ENCODE data around the gene KCP.

KCP gene

DNA sequence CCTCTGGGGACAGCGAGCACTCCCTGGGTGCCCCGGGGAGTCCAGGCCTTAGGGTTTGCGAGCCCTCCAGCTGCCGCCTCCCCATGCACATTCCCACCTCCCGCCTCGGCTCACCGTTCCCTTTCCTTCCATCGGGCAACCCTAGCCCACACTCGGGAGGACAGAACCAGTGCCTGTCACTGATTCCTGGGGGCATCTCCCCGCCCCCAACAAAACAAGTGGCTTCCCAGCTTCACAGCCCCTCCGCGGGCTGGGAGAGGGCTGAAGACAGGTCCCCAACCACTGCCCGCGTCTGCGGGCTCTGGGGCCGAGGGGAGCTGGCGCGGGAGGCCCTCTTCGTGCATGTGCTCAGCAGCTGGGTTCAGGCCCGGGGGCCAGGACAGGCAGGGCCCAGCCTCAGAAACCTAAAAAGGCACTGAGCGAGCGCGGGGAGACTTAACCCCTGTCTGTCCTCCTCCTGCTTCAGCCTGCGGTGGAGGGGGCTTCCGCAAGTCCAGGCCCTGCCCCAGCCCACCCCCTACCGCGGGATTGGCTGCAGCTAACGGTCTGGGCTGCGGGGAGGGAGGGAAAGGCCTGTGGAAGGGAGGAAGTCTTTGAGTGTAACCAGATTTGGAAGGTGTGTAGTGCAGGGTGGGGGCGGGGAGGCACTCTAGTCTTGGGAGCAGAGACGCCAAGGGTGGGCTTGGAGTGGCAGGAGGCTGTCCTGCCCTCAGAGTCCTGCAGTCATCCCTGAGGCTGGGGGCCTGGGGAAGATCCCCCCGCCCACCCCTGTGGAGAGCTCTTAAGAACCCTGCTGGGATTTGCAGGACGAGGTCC is 79.1 kb downstream of the KCP start:
- peak in 2 of 56 donors; percentile 7 to 27 for DNase-seq

DNA sequence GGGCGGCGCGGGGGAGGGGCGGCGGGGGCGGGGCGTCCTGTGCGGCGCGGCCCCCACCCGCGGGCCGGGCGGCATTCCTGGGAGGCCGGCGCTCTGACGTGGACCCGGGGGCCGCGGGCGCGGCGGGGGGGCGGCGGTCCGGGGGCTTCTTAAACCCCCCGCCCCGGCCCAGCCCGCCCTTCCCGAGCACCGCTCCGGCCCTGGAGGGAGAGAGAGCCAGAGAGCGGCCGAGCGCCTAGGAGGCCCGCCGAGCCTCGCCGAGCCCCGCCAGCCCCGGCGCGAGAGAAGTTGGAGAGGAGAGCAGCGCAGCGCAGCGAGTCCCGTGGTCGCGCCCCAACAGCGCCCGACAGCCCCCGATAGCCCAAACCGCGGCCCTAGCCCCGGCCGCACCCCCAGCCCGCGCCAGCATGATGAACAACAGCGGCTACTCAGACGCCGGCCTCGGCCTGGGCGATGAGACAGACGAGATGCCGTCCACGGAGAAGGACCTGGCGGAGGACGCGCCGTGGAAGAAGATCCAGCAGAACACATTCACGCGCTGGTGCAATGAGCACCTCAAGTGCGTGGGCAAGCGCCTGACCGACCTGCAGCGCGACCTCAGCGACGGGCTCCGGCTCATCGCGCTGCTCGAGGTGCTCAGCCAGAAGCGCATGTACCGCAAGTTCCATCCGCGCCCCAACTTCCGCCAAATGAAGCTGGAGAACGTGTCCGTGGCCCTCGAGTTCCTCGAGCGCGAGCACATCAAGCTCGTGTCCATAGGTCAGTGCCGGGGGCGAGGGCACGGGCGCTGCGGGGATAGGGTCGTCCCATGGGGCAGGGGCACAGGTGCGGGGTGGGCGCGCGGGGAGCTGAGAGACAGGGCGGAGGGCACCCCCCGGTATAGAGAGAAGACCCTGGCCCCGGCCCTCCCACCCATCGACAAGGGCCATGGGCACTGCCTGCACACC is 80.0 kb downstream of the KCP start, which contains the start of gene FLNC:
Gene FLNC (plus strand): TSS at position 176 of the 947 bp plus-strand sequence. CDS start 232 bp downstream, at position 408.
- peak in 3 of 56 donors; percentile 27 to 50 (median 27) for DNase-seq

DNA sequence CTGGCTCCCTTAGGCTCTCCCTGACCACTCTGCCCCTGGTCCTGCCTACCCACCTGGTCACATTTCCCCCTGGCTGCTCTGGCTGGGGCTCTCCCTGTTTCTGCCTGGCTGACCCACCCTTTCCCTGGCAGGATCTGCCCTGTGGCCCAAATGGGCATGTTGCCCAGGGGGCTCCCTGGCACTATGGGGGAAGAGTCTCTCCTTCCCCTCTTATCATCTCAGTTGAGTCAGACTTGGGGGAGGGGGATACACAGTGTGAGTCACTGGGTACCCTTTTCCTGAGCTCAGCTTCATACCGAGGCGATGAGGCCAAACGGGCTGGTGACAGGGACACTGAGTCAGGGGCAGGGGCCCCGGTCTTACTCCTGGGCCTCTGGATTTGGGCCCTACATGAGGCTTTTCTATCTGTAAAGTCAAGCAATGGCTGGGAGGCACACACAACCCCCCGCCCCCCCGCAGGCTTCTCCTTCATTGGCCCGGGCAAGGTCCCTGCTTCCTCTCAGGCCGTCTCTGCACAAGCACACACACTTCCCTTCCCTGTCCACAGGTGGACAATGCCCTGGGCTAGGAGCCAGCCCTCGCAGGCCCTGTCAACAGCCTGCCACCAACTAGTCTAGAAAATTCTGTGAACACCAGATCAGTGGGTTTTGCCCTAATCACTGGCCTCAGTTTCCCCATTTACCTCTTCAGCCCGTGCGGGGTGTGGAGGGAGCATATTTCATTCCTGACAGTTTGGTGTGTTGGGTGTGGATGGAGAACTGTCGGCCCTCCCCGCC is 80.9 kb downstream of the KCP start:
- peak in 1 of 56 donors; percentile 46 for DNase-seq

GRCh38 chr7:128827971-128828711 is 82.4 kb downstream of the KCP start:
- DNase-seq: no peak

GRCh38 chr7:128827248-128827958 is 83.1 kb downstream of the KCP start:
- peak in 1 of 56 donors; percentile 13 for DNase-seq

GRCh38 chr7:128826916-128827247 is 83.6 kb downstream of the KCP start:
- no peak for DNase-seq

Data from amygdala (tissue), 56 donors.